ENCODE measurements around the gene DDIT4.

GRCh38 chr10:72275351-72276012, 1.8 kb downstream of the DDIT4 start:
- TF ChIP-seq GTF2A2 (tag; IDR thresholded peaks at IDR 0.05) (no peak), ZFP1 (CRISPR knock-in tag; IDR thresholded peaks at IDR 0.05) (peak; percentile 45)
- TF ChIP-seq, protein P1, sequence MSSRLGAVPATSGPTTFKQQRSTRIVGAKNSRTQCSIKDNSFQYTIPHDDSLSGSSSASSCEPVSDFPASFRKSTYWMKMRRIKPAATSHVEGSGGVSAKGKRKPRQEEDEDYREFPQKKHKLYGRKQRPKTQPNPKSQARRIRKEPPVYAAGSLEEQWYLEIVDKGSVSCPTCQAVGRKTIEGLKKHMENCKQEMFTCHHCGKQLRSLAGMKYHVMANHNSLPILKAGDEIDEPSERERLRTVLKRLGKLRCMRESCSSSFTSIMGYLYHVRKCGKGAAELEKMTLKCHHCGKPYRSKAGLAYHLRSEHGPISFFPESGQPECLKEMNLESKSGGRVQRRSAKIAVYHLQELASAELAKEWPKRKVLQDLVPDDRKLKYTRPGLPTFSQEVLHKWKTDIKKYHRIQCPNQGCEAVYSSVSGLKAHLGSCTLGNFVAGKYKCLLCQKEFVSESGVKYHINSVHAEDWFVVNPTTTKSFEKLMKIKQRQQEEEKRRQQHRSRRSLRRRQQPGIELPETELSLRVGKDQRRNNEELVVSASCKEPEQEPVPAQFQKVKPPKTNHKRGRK (tag; IDR thresholded peaks at IDR 0.05): no peak
